GM12878 (cell line): ENCODE results near the gene PPP1R7. TPM values are rescaled to one million over a fixed set of nuclear protein-coding genes. Genes with fewer than 3 reads are reported as not detected.

ENCODE experiments used
- ATAC-seq: fragments of 200-7000 bp; cut with Tn5 transposase; 3 replicates; pipeline ENCODE4 v1.9.1; 2020; ENCODE audit warnings: mild to moderate bottlenecking, moderate library complexity
- BruUV-seq: library from RNA; stranded (reverse); fragments of 400-500 nt; replicated peaks from 2 replicates; lab custom pipeline; 2021; lab: Mats Ljungman, UMichigan
- CTCF ChIA-PET: fragments of 300-600 bp; sonication (Branson Sonifier 250); formaldehyde crosslinking; extraction: SDS; loops from one replicate; lab custom pipeline; 2021; ENCODE audit warnings: inconsistent platforms; lab: Yijun Ruan, JAX
- POLR2A ChIA-PET: fragments of 350-600 bp; formaldehyde crosslinking; extraction: SDS; loops from one replicate; lab custom pipeline; 2021; ENCODE audit warnings: inconsistent platforms; lab: Charles Lee
- RAD21 ChIA-PET: fragments of 300-600 bp; sonication (Branson Sonifier 250); formaldehyde crosslinking; loops from one replicate; lab custom pipeline; 2023; ENCODE audit warnings: antibody characterized with exemption; ENCODE audit not compliant: unreplicated experiment; lab: Charles Lee
- SMC1A ChIA-PET: fragments of 300-600 bp; sonication (Branson Sonifier 250); formaldehyde crosslinking; loops from one replicate; lab custom pipeline; 2023; ENCODE audit not compliant: unreplicated experiment, uncharacterized antibody; lab: Charles Lee
- DNase-seq: peaks from one replicate; pipeline ENCODE4 v3.0.0-alpha.2; 2011; ENCODE audit warnings: low read depth, low spot score
- FAIRE-seq: peaks from 3 replicates; lab custom pipeline; 2011; peaks lifted over from hg19 to GRCh38; lab: Jason Lieb, UNC
- H2AFZ ChIP-seq: 2 replicates; pipeline ENCODE4 v1.6.0; 2011; ENCODE audit warnings: low read depth, low read length, control low read depth; ENCODE audit not compliant: control insufficient read depth
- H3K27ac ChIP-seq: 2 replicates; pipeline ENCODE4 v1.5.1; 2011; ENCODE audit warnings: control low read depth; ENCODE audit not compliant: control insufficient read depth, insufficient read depth
- H3K27me3 ChIP-seq, 2 experiments: replicated peaks in 1 of 2; 2 replicates each; pipeline versions ENCODE4 v1.6.0 to v1.6.1; 2011; ENCODE audit warnings: low read length in 1 of 2; ENCODE audit not compliant: control insufficient read depth in 2 of 2, insufficient read depth in 2 of 2
- H3K36me3 ChIP-seq, 2 experiments: 2 replicates each; pipeline ENCODE4 v1.5.1; 2011; ENCODE audit warnings: low read length in 1 of 2; ENCODE audit not compliant: control insufficient read depth in 2 of 2, insufficient read depth in 2 of 2
- H3K4me1 ChIP-seq: 2 replicates; pipeline ENCODE4 v1.6.1; 2011; ENCODE audit warnings: mild to moderate bottlenecking, low read length, moderate library complexity, mixed read lengths; ENCODE audit not compliant: control insufficient read depth, insufficient read depth
- H3K4me2 ChIP-seq: 2 replicates; pipeline ENCODE4 v1.6.0; 2011; ENCODE audit warnings: control low read depth; ENCODE audit not compliant: control insufficient read depth, insufficient read depth
- H3K4me3 ChIP-seq: fragments of 200-600 bp; sonication (generic); 2 replicates; pipeline ENCODE4 v1.5.1; 2016
- H3K79me2 ChIP-seq: 2 replicates; pipeline ENCODE4 v1.6.0; 2011; ENCODE audit warnings: low read length; ENCODE audit not compliant: control insufficient read depth, insufficient read depth
- H3K9ac ChIP-seq: 2 replicates; pipeline ENCODE4 v1.8.0; 2011; ENCODE audit warnings: low read length, control low read depth, mixed read lengths; ENCODE audit not compliant: control insufficient read depth, insufficient read depth
- H3K9me3 ChIP-seq: replicated peaks from 3 replicates; pipeline ENCODE4 v1.5.1; 2011; ENCODE audit warnings: mild to moderate bottlenecking, low read length; ENCODE audit not compliant: control insufficient read depth, insufficient read depth
- H4K20me1 ChIP-seq: 2 replicates; pipeline ENCODE4 v1.6.0; 2011; ENCODE audit not compliant: control insufficient read depth, insufficient read depth
- ATF2 ChIP-seq: IDR thresholded peaks from 2 replicates; pipeline ENCODE4 v1.6.1; 2012; ENCODE audit warnings: low read length, inconsistent platforms
- CTCF ChIP-seq, 3 experiments: IDR thresholded peaks in 2 of 3; conservative IDR thresholded peaks in 1 of 3; 2 replicates each; pipeline ENCODE4 v1.5.1; 2011; ENCODE audit warnings: low read depth in 3 of 3, low read length in 3 of 3, mild to moderate bottlenecking in 3 of 3, control low read depth in 2 of 3, moderate library complexity in 2 of 3, inconsistent platforms in 1 of 3, mixed read lengths in 1 of 3; ENCODE audit not compliant: control insufficient read depth in 2 of 3, insufficient read depth in 1 of 3; ENCODE audit errors: extremely low read depth in 1 of 3
- E2F4 ChIP-seq: IDR thresholded peaks from 2 replicates; pipeline ENCODE4 v1.6.1; 2012; ENCODE audit warnings: low read depth, low read length, improper control_type of control experiment
- HCFC1 ChIP-seq: fragments of 150-350 bp; IDR thresholded peaks from 2 replicates; pipeline ENCODE4 v1.6.1; 2014; ENCODE audit warnings: low read length
- HSF1 ChIP-seq: fragments of 150-350 bp; IDR thresholded peaks from 2 replicates; pipeline ENCODE4 v1.6.1; 2014; ENCODE audit warnings: mild to moderate bottlenecking, low read depth, low read length
- MXI1 ChIP-seq: fragments of 150-350 bp; IDR thresholded peaks from 2 replicates; pipeline ENCODE4 v1.6.1; 2011; ENCODE audit warnings: low read depth, mild to moderate bottlenecking, inconsistent platforms, low read length, improper control_type of control experiment
- RBBP5 ChIP-seq: fragments of 200-600 bp; sonication (generic); conservative IDR thresholded peaks from 2 replicates; pipeline ENCODE4 v1.6.1; 2016
- SIX5 ChIP-seq: IDR thresholded peaks from 2 replicates; pipeline ENCODE4 v1.6.1; 2011; ENCODE audit warnings: mild to moderate bottlenecking, low read depth, low read length, moderate library complexity; ENCODE audit not compliant: severe bottlenecking
- SMC3 ChIP-seq: IDR thresholded peaks from 2 replicates; pipeline ENCODE4 v1.6.1; 2011; ENCODE audit warnings: low read length, improper control_type of control experiment, borderline replicate concordance
- ZBTB11 ChIP-seq: fragments of 450-650 bp; formaldehyde crosslinking; IDR thresholded peaks from 2 replicates; pipeline ENCODE4 v1.5.0; 2022; ENCODE audit warnings: mild to moderate bottlenecking, missing genetic modification characterization
- ZNF384 ChIP-seq: IDR thresholded peaks from 2 replicates; pipeline ENCODE4 v1.6.1; 2012; ENCODE audit warnings: low read depth, mild to moderate bottlenecking, low read length, improper control_type of control experiment, borderline replicate concordance
- WGBS: methylation state at CpG from one replicate; pipeline ENCODE4 v1.1.6; 2016; ENCODE audit warnings: low lambda C conversion rate; ENCODE audit not compliant: insufficient replicate concordance, insufficient coverage; ENCODE audit errors: missing lambda C conversion rate; 5-methylcytosine and 5-hydroxymethylcytosine counted together
- in situ Hi-C: fragments of 300-500 bp; cut with MboI; formaldehyde crosslinking; loops from 9 replicates; pipeline ENCODE4 v1.14.3; 2018; ENCODE audit warnings: mixed read lengths
- intact Hi-C: fragments of 100-400 bp; cut with micrococcal nuclease; formaldehyde crosslinking; loops from one replicate; pipeline ENCODE4 v1.14.2; 2022; ENCODE audit not compliant: unreplicated experiment
- polyA plus RNA-seq, 11 experiments: library from polyadenylated mRNA; depleted of rRNA in 4 of 11; unstranded in 6 of 11; stranded (reverse) in 5 of 11; fragments of >200 nt; fragmentation: Nextera tagmentation in 4 of 11; fragmentation: Illumina TruSeq in 1 of 11; extraction: Ambion mirVana in 4 of 11; extraction: Trizol in 1 of 11; gene quantifications; 1 replicate in 1 of 11; 2 replicates in 10 of 11; pipeline versions ENCODE4 v1.2.1 to v1.2.3, GENCODE V29; 2011 to 2016; ENCODE audit warnings: inconsistent platforms in 2 of 11, missing spikeins in 2 of 11, low read depth in 1 of 11
- total RNA-seq, 4 experiments: library from RNA; depleted of rRNA in 3 of 4; stranded (reverse); fragments of >200 nt in 3 of 4; fragmentation: Illumina TruSeq in 1 of 4; extraction: Trizol in 1 of 4; gene quantifications; 2 replicates each; pipeline versions ENCODE4 v1.2.1 to v1.2.3, GENCODE V29; 2013 to 2021

The PPP1R7 gene
- total and polyA plus RNA-seq, 10 of the 15 experiments (the other 5 are each of a cell fraction or from before 2014, with no cell fraction given) = 78.5 to 174 (median 93.7) TPM

DNA sequence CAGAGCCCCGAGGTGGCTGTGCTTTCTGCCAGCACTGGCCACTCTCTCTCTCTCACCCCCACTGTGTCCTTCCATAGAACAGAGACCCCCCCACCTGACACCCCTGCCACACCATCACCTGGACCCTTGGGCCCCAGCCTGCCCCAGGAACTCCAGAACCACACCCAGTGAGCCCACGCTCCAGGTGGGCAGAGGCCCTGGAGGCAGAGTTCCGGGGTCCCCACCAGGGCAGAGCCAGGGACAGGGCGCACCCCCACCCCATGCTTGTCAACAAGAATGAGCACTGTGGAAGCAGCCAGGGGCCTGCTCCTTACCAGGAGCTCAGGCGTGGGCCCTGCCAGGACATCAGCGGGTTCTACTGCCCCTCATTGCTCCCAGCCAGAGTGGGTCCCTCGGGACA, 15.6 kb upstream of the PPP1R7 start (continued):
- no peak for TF ChIP-seq ZBTB11 (CRISPR knock-in tag)
- no peak for TF ChIP-seq HCFC1
- no peak for TF ChIP-seq ATF2

DNA sequence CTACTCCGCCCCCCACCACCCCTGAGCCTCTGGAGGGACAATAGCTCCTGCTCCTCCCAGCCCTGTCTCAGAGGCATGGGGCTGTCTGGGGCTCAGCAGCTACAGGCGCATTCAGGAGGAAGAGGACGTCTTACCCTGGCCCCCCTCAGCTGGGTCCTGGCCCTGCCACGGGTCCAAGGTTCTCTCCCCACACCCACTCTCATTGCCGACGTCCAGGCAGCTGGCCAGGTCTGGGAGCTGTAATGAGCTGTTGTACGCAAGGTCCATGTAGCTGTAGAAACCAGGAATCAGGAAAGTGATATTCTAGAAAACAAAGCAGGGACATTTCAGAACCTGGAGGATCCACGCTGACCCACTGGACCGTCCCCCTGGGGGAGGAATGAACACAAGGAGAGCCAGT, 14.5 kb upstream of the PPP1R7 start:
- Histone ChIP-seq H3K9ac (no peak overlapping the region), H3K27me3 (no peaks in the 10 kb centered on the region; a peak in 1 of 4 replicates), H3K27ac (no peak overlapping the region), H2AFZ (no peak overlapping the region), H3K9me3 (no peaks in the 10 kb centered on the region), H3K36me3 (peaks cover 6 to 25% of the 10 kb centered on the region in 2 experiments), H3K4me3 (no peak overlapping the region), H3K4me2 (no peak overlapping the region), H3K79me2 (no peaks in the 10 kb centered on the region), H4K20me1 (no peaks in the 10 kb centered on the region), H3K4me1 (no peaks in the 10 kb centered on the region)
- FAIRE-seq = no peak
- no TSS peak for BruUV-seq
- POLR2A ChIA-PET = interaction anchor here (0.9 to 1.0 kb wide), 2 partner anchors 14 to 31 kb away, joined by 4 read pairs; partner anchors contain the start of gene PPP1R7
- intact Hi-C loops = no loop called here
- no peak for DNase-seq
- RAD21 ChIA-PET = no interaction called here
- CTCF ChIA-PET = interaction anchor here (1.3 kb wide), 1 partner anchor 58 kb away, joined by 3 read pairs; no protein-coding TSS in a partner anchor
- WGBS = 87% methylated on average over 9 of the region's 9 CpGs
- no peak for ATAC-seq
- in situ Hi-C loops = no loop called here
- SMC1A ChIA-PET = no interaction called here
- TF ChIP-seq HSF1 (no peak), RBBP5 (no peak), SMC3 (no peak), SIX5 (no peak), CTCF (IDR thresholded peaks at IDR 0.05 in 2 of 3, conservative IDR thresholded peaks at IDR 0.05 in 1 of 3; ENCODE audit: control insufficient read depth in 2 of 3, extremely low read depth in 1 of 3, insufficient read depth in 1 of 3, low read depth in 3 of 3, low read length in 3 of 3) (no peak), E2F4 (no peak), ZNF384 (no peak), MXI1 (no peak)
